Small intestine (tissue), 7 donors: ENCODE results near the gene TPI1. TPM values are rescaled to one million over a fixed set of nuclear protein-coding genes. Genes with fewer than 3 reads are reported as not detected.
"Not testable (repeated sequence)": the region's sequence is repeated elsewhere in the genome, so short reads cannot be mapped to it uniquely, and the experiment has no call there.

Experiments used
- DNase-seq, 2 donors: peaks; one replicate each; pipeline versions ENCODE4 v3.0.0 to v3.0.0-alpha.2; 2013
- FAIRE-seq: peaks from 2 replicates; lab custom pipeline; 2012; peaks lifted over from hg19 to GRCh38; lab: Jason Lieb, UNC
- H3K27ac ChIP-seq, 3 donors: one replicate each; pipeline ENCODE4 v1.5.1; 2013; ENCODE audit warnings: low read length in 2 of 3, mild to moderate bottlenecking in 2 of 3, control low read depth in 1 of 3, inconsistent platforms in 1 of 3, low read depth in 1 of 3, moderate library complexity in 1 of 3
- H3K27me3 ChIP-seq, 3 donors: one replicate each; pipeline ENCODE4 v1.6.1; 2013; ENCODE audit warnings: low read length in 3 of 3, inconsistent platforms in 1 of 3; ENCODE audit not compliant: control insufficient read depth in 3 of 3, insufficient read depth in 3 of 3
- H3K36me3 ChIP-seq, 3 donors: one replicate each; pipeline ENCODE4 v1.6.1; 2013; ENCODE audit warnings: low read length in 3 of 3, inconsistent platforms in 1 of 3, low read depth in 1 of 3, mild to moderate bottlenecking in 1 of 3, moderate library complexity in 1 of 3; ENCODE audit not compliant: control insufficient read depth in 3 of 3, insufficient read depth in 2 of 3
- H3K4me1 ChIP-seq, 3 donors: one replicate each; pipeline ENCODE4 v1.6.1; 2013; ENCODE audit warnings: low read length in 2 of 3, inconsistent platforms in 1 of 3, low read depth in 1 of 3, mild to moderate bottlenecking in 1 of 3, moderate library complexity in 1 of 3; ENCODE audit not compliant: control insufficient read depth in 3 of 3, insufficient read depth in 2 of 3
- H3K4me3 ChIP-seq, 3 donors: one replicate each; pipeline ENCODE4 v1.5.1; 2013; ENCODE audit warnings: low read length in 3 of 3, control low read depth in 1 of 3, inconsistent platforms in 1 of 3, low read depth in 1 of 3, mild to moderate bottlenecking in 1 of 3, moderate library complexity in 1 of 3
- H3K9me3 ChIP-seq, 2 donors: one replicate each; pipeline ENCODE4 v1.6.1; 2013; ENCODE audit warnings: low read depth in 1 of 2, low read length in 1 of 2; ENCODE audit not compliant: control insufficient read depth in 2 of 2, insufficient read depth in 1 of 2
- WGBS, 3 donors: extraction: QIAGEN DNeasy Blood & Tissue Kit; methylation state at CpG; one replicate each; pipeline ENCODE4 v1.1.7; 2013; 5-methylcytosine and 5-hydroxymethylcytosine counted together
- polyA plus RNA-seq, 4 donors: library from polyadenylated mRNA; stranded (reverse) in 3 of 4; unstranded in 1 of 4; fragments of 200-250 nt in 3 of 4; fragments of 120-200 nt in 1 of 4; gene quantifications; one replicate each; pipeline versions ENCODE4 v1.2.1 to v1.2.3, GENCODE V29; 2013
- donor health status: healthy with polysubstance abuse.
- donor health status: control.
- donor health status: control.
- donor health status: Bipolar disorder and iron deficiency.
- donor health status: healthy.

TPI1 gene
- polyA plus RNA-seq, 4 donors: 574 to 1,439 (median 1,040) TPM

DNA sequence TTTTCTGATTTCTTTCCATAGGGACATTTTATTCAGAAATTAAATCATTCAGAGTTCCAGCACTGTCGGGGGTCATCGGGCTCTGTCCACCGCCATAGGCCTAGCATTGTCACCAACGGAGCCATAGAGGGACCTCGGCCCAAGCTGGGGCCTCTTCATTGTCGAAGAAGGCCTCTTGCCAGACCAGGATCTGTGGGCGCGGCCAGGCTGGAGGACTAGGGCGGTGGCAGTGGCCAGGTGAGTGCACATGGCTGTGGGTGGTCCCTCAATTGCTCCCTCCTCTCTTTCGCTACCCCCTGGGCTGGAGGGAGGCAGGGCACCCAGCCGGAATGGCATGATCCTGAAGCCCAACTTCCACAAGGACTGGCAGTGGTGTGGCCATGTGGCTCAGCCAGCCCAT, 16.4 kb downstream of the TPI1 start:
- Histone ChIP-seq H3K27ac (no peak overlapping the region), H3K4me1 (peaks cover 0 to 18% (median 0%) of the 10 kb centered on the region in 3 donors), H3K9me3 (no peaks in the 10 kb centered on the region), H3K27me3 (no peaks in the 10 kb centered on the region), H3K36me3 (peaks cover 0 to 13% (median 0%) of the 10 kb centered on the region in 3 donors), H3K4me3 (no peak overlapping the region)
- DNase-seq: no peak
- no peak for FAIRE-seq
- 91 to 94% (median 92%) methylated on average over 11 of the region's 11 CpGs for WGBS, 3 donors

DNA sequence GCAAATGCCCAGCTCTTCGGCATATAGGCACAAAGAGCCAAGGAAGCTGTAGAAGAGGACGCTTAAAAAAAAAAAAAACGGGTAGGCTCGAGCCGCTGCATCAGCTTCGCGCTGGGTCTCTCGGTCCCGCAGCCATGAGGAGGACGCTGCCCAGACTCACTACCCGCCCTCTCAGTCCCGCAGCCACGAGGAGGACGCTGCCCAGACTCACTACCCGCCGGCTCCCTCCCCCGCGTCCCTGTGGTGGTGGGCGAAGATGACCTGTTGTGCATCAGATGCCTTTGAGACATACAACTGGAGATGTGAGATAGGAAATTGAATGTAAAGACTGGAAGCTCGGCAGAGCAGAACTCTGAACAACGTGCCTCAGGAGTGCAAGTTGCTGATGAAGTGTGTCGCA, 17.2 kb downstream of the TPI1 start:
- Histone ChIP-seq H3K9me3 (no peaks in the 10 kb centered on the region), H3K27me3 (no peaks in the 10 kb centered on the region), H3K4me1 (peaks cover 0 to 18% (median 0%) of the 10 kb centered on the region in 3 donors), H3K4me3 (no peak overlapping the region), H3K36me3 (peaks cover 0 to 13% (median 0%) of the 10 kb centered on the region in 3 donors), H3K27ac (no peak overlapping the region)
- 78 to 89% (median 83%) methylated on average over 22 of the region's 22 CpGs for WGBS, 3 donors
- FAIRE-seq (no peak), DNase-seq (no peak)

DNA sequence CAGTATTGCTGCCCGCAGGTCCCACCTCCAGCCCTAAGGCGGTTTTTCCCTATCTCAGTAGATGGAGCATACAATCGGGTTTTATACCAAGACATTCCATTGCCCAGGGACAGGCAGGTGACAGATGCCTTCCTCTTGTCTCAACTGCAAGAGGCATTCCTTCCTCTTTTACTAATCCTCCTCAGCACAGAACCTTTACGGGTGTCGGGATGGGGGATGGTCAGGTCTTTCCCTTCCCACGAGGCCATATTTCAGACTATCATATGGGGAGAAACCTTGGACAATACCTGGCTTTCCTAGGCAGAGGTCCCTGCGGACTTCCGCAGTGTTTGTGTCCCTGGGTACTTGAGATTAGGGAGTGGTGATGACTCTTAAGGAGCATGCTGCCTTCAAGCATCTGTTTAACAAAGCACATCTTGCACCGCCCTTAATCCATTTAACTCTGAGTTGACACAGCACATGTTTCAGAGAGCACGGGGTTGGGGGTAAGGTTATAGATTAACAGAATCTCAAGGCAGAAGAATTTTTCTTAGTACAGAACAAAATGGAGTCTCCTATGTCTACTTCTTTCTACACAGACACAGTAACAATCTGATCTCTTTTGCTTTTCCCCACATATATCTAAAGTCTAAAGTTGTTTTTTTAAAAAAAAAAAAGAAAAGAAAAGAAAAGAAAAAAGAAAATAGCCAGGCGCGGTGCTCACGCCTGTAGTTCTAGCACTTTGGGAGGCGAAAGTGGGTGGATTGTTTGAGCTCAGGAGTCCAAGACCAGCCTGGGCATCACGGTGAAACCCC, 19.1 kb downstream of the TPI1 start:
- Histone ChIP-seq H3K4me1 (peaks cover 0 to 10% (median 0%) of the 10 kb centered on the region in 3 donors), H3K27ac (peak overlapping the region in 1 of 3 donors; percentile 79), H3K36me3 (peaks cover 0 to 13% (median 0%) of the 10 kb centered on the region in 3 donors)
- H3K27me3 ChIP-seq, H3K9me3 ChIP-seq, DNase-seq, FAIRE-seq, H3K4me3 ChIP-seq: not testable (repeated sequence)
- 46 to 65% (median 63%) methylated on average over 11 to 12 of the region's 15 CpGs for WGBS, 3 donors

DNA sequence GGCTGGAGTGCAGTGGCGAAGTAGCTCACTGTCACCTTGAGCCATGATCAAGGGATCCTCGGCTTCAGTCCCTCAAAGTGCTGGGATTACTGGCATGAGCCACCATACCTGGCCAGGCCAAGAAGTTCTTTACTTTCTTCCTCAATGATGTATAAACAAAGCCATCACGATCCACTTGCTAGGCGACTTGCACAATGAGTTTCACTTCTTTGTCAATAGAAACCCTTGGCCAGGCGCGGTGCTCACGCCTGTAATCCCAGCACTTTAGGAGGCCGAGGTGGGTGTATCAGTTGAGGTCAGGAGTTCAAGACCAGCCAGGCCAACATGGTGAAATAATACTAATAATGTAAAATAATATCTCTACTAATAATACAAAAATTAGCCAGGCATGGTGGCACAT, 20.1 kb downstream of the TPI1 start:
- Histone ChIP-seq H3K36me3 (peaks cover 0 to 13% (median 0%) of the 10 kb centered on the region in 3 donors), H3K4me1 (peaks cover 0 to 14% (median 0%) of the 10 kb centered on the region in 3 donors), H3K27me3 (no peaks in the 10 kb centered on the region), H3K9me3 (no peaks in the 10 kb centered on the region), H3K27ac (peak overlapping the region in 1 of 3 donors; percentile 79), H3K4me3 (no peak overlapping the region)
- no peak for FAIRE-seq
- WGBS, 3 donors: 46 to 68% (median 58%) methylated on average over 8 of the region's 8 CpGs
- DNase-seq: peak; percentile 40 to 73

DNA sequence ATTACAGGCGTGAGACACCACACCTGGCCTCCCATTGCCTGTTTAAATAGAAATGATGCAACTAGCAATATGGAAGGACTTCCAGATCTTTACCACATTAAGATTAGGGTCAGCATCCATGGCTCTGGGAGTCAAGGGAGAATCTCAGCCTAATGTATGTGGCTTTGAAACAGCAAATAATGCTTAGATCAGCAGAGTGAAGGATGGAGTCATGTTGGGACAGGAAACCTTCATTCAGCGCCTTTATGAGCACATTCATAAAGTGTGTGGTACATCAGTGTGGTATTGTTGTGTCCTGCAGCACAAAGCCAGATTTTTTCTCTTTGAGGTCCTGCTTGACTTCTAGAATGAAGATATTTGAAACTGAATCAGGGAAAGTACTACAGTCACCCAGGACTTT, 21.0 kb downstream of the TPI1 start:
- 85 to 89% (median 85%) methylated on average over 2 of the region's 2 CpGs for WGBS, 3 donors
- peaks cover 0 to 14% (median 0%) of the 10 kb centered on the region in 3 donors for H3K4me1 ChIP-seq
- DNase-seq (no peak), FAIRE-seq (no peak)
- no peak overlapping the region for H3K4me3 ChIP-seq
- peaks cover 0 to 13% (median 0%) of the 10 kb centered on the region in 3 donors for H3K36me3 ChIP-seq
- no peaks in the 10 kb centered on the region for H3K27me3 ChIP-seq
- H3K27ac ChIP-seq: no peak overlapping the region
- H3K9me3 ChIP-seq: no peaks in the 10 kb centered on the region

DNA sequence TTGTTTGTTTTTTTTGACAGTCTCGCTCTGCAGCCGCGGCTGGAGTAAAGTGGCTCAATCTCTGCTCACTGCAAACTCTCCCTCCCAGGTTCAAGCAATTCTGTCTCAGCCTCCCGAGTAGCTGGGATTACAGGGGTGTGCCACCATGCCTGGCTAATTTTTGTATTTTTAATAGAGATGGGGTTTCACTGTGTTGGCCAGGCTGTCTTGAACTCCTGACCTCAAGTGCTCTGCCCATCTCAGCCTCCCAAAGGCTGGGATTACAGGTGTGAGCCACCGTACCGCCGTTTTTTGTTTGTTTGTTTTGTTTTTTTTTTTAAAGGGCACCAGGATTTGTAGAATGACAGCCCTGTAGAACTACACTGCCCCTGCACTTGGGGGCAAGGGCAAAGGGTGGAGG, 21.5 kb downstream of the TPI1 start:
- WGBS, 3 donors: 70 to 79% (median 72%) methylated on average over 7 of the region's 7 CpGs
- not testable (repeated sequence) for DNase-seq, H3K4me3 ChIP-seq, H3K9me3 ChIP-seq, FAIRE-seq, H3K36me3 ChIP-seq, H3K27me3 ChIP-seq, H3K27ac ChIP-seq
- H3K4me1 ChIP-seq: peaks cover 0 to 14% (median 0%) of the 10 kb centered on the region in 3 donors

DNA sequence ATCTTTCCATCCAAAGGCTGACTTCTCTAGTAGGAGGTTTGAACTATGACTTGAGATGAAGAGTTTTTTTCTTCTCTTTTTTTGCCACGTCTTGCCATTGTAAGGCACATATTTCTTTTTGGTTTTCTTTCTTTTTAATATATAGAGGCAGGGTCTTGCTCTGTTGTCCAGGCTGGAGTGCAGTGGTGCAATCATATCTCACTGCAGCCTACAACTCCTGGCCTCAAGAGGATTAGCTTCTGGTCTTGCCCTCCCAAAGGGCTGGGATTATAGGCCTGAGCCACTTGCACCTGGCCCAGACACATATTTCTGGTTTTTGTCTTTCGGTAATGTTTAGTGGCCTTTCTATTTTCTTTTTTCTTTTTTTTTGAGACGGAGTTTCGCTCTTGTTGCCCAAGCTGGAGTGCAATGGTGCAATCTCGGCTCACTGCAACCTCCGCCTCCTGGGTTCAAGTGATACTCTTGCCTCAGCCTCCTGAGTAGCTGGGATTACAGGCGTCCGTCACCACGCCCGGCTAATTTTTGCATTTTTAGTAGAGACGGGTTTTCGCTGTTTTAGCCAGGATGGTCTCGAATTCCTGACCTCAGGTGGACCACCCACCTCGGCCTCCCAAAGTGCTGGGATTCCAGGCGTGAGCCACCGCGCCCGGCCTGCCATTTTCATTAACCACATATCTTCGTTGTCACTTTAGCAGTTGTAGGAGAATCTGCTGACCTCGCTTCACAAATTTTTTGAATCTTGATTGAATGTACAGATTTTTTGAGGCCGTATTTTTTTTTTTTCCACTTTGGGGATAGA, 22.6 kb downstream of the TPI1 start:
- H3K36me3 ChIP-seq, H3K9me3 ChIP-seq, DNase-seq, FAIRE-seq, H3K27me3 ChIP-seq, H3K4me3 ChIP-seq: not testable (repeated sequence)
- 94 to 98% (median 95%) methylated on average over 21 of the region's 21 CpGs for WGBS, 3 donors
- Histone ChIP-seq H3K27ac (peak overlapping the region in 1 of 3 donors; percentile 84), H3K4me1 (peaks cover 0 to 14% (median 0%) of the 10 kb centered on the region in 3 donors)
